ENCODE data around the gene PACSIN2. TPM values are rescaled to one million over a fixed set of nuclear protein-coding genes. Genes with fewer than 3 reads are reported as not detected.

PACSIN2 gene, protein sequence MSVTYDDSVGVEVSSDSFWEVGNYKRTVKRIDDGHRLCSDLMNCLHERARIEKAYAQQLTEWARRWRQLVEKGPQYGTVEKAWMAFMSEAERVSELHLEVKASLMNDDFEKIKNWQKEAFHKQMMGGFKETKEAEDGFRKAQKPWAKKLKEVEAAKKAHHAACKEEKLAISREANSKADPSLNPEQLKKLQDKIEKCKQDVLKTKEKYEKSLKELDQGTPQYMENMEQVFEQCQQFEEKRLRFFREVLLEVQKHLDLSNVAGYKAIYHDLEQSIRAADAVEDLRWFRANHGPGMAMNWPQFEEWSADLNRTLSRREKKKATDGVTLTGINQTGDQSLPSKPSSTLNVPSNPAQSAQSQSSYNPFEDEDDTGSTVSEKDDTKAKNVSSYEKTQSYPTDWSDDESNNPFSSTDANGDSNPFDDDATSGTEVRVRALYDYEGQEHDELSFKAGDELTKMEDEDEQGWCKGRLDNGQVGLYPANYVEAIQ
- total RNA-seq: 58.9 to 93.4 TPM (median 82.1 TPM) in 3 replicates
- long read RNA-seq, transcript PACSIN2-201 (11 exons, 3,249 nt): major isoform, 56 of 100 reads
- long read RNA-seq, partial matches to known transcripts: 6 of 100 reads
- long read RNA-seq, other reads (novel, unspliced or antisense): 37 of 100 reads

- H3K27ac Mint-ChIP-seq (ENCODE audit: unreplicated experiment): peak within 1 kb of the TSS; percentile 89
- H3K27me3 Mint-ChIP-seq (ENCODE audit: low read depth): no peaks in the 10 kb centered on the region
- peak; percentile 100 for DNase-seq (ENCODE audit: low spot score)
- H3K9me3 Mint-ChIP-seq (ENCODE audit: low read depth): no peaks in the 10 kb centered on the region
- no peaks in the 10 kb centered on the region for H3K36me3 Mint-ChIP-seq (ENCODE audit: low read depth)
- peaks cover 32% of the 10 kb centered on the region for H3K4me1 Mint-ChIP-seq (ENCODE audit: low read depth)
- H3K4me3 Mint-ChIP-seq (ENCODE audit: unreplicated experiment): peak within 1 kb of the TSS; percentile 89
- TF ChIP-seq, protein P1, sequence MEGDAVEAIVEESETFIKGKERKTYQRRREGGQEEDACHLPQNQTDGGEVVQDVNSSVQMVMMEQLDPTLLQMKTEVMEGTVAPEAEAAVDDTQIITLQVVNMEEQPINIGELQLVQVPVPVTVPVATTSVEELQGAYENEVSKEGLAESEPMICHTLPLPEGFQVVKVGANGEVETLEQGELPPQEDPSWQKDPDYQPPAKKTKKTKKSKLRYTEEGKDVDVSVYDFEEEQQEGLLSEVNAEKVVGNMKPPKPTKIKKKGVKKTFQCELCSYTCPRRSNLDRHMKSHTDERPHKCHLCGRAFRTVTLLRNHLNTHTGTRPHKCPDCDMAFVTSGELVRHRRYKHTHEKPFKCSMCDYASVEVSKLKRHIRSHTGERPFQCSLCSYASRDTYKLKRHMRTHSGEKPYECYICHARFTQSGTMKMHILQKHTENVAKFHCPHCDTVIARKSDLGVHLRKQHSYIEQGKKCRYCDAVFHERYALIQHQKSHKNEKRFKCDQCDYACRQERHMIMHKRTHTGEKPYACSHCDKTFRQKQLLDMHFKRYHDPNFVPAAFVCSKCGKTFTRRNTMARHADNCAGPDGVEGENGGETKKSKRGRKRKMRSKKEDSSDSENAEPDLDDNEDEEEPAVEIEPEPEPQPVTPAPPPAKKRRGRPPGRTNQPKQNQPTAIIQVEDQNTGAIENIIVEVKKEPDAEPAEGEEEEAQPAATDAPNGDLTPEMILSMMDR (IDR thresholded peaks at IDR 0.05): no peak
Measured at GRCh38 chr22:43014869-43015676, at the start of gene PACSIN2. Gene PACSIN2 (minus strand): TSS chr22:43015149. CDS start chr22:42912080, 103,069 bp downstream.

- no peak for DNase-seq (ENCODE audit: low spot score)
- Mint-ChIP-seq H3K4me3 (ENCODE audit: unreplicated experiment) (no peak overlapping the region), H3K27me3 (ENCODE audit: low read depth) (no peaks in the 10 kb centered on the region), H3K36me3 (ENCODE audit: low read depth) (peaks cover 36% of the 10 kb centered on the region), H3K9me3 (ENCODE audit: low read depth) (no peaks in the 10 kb centered on the region), H3K27ac (ENCODE audit: unreplicated experiment) (no peak overlapping the region), H3K4me1 (ENCODE audit: low read depth) (no peaks in the 10 kb centered on the region)
- TF ChIP-seq, protein P1 (IDR thresholded peaks at IDR 0.05): peak; percentile 78
Measured at GRCh38 chr22:43060183-43060582, 45.2 kb upstream of the PACSIN2 start.

- TF ChIP-seq, protein P1 (IDR thresholded peaks at IDR 0.05): no peak
- Mint-ChIP-seq H3K9me3 (ENCODE audit: low read depth) (no peaks in the 10 kb centered on the region), H3K27ac (ENCODE audit: unreplicated experiment) (no peak overlapping the region), H3K27me3 (ENCODE audit: low read depth) (no peaks in the 10 kb centered on the region), H3K36me3 (ENCODE audit: low read depth) (peaks cover 28% of the 10 kb centered on the region), H3K4me1 (ENCODE audit: low read depth) (no peaks in the 10 kb centered on the region), H3K4me3 (ENCODE audit: unreplicated experiment) (no peak overlapping the region)
- no peak for DNase-seq (ENCODE audit: low spot score)
Measured at GRCh38 chr22:43057641-43058040, 42.7 kb upstream of the PACSIN2 start.

GRCh38 chr22:43053176-43053575 lies 38.2 kb upstream of the PACSIN2 start:
- Mint-ChIP-seq H3K4me3 (ENCODE audit: unreplicated experiment) (no peak overlapping the region), H3K9me3 (ENCODE audit: low read depth) (no peaks in the 10 kb centered on the region), H3K4me1 (ENCODE audit: low read depth) (no peaks in the 10 kb centered on the region), H3K27ac (ENCODE audit: unreplicated experiment) (no peak overlapping the region), H3K27me3 (ENCODE audit: low read depth) (no peaks in the 10 kb centered on the region), H3K36me3 (ENCODE audit: low read depth) (peaks cover 16% of the 10 kb centered on the region)
- DNase-seq (ENCODE audit: low spot score): no peak
- TF ChIP-seq, protein P1 (IDR thresholded peaks at IDR 0.05): peak; percentile 62

GRCh38 chr22:43050995-43051394 lies 36.0 kb upstream of the PACSIN2 start:
- TF ChIP-seq, protein P1 (IDR thresholded peaks at IDR 0.05): no peak
- Mint-ChIP-seq H3K27ac (ENCODE audit: unreplicated experiment) (no peak overlapping the region), H3K27me3 (ENCODE audit: low read depth) (no peaks in the 10 kb centered on the region), H3K9me3 (ENCODE audit: low read depth) (no peaks in the 10 kb centered on the region), H3K36me3 (ENCODE audit: low read depth) (peaks cover 16% of the 10 kb centered on the region), H3K4me3 (ENCODE audit: unreplicated experiment) (no peak overlapping the region), H3K4me1 (ENCODE audit: low read depth) (no peaks in the 10 kb centered on the region)
- DNase-seq (ENCODE audit: low spot score): no peak

All from chondrocyte (in vitro differentiated cells).